NCI-H82 treated with DMSO at 0.1 percent for 48 hours (cell line): Measurements from ENCODE around the gene CYB5B.
A peak's percentile ranks its signal among the peaks of the same experiment; 100 is the strongest.

Source experiments
- DNase-seq: peaks from one replicate; lab custom pipeline; 2025; ENCODE audit not compliant: unreplicated experiment; lab: John Stamatoyannopoulos, UW

CYB5B gene

GRCh38 chr16:69483611-69484010 lies 59.2 kb downstream of the CYB5B start:
- peak; percentile 31 for DNase-seq

GRCh38 chr16:69485361-69485760 lies 60.9 kb downstream of the CYB5B start:
- no peak for DNase-seq

- no peak for DNase-seq
Observed at GRCh38 chr16:69485816-69486215, 61.4 kb downstream of the CYB5B start.

- DNase-seq: no peak
Observed at GRCh38 chr16:69486272-69486671, 61.9 kb downstream of the CYB5B start.

GRCh38 chr16:69486724-69487123 lies 62.3 kb downstream of the CYB5B start:
- DNase-seq: no peak

- DNase-seq: no peak
Observed at GRCh38 chr16:69490707-69491324, 66.4 kb downstream of the CYB5B start.

- DNase-seq: no peak
Observed at GRCh38 chr16:69494991-69495392, 70.6 kb downstream of the CYB5B start.

- no peak for DNase-seq
Observed at GRCh38 chr16:69495821-69496220, 71.4 kb downstream of the CYB5B start.

GRCh38 chr16:69496376-69496775 lies 72.0 kb downstream of the CYB5B start:
- no peak for DNase-seq

- no peak for DNase-seq
Observed at GRCh38 chr16:69496896-69497295, 72.5 kb downstream of the CYB5B start.

- DNase-seq: no peak
Observed at GRCh38 chr16:69497876-69498596, 73.6 kb downstream of the CYB5B start.

GRCh38 chr16:69498926-69499325 lies 74.5 kb downstream of the CYB5B start:
- no peak for DNase-seq

- no peak for DNase-seq
Observed at GRCh38 chr16:69499541-69500230, 75.3 kb downstream of the CYB5B start.

- DNase-seq: no peak
Observed at GRCh38 chr16:69500496-69500895, 76.1 kb downstream of the CYB5B start.

- DNase-seq: no peak
Observed at GRCh38 chr16:69501956-69502745, 77.7 kb downstream of the CYB5B start.

- no peak for DNase-seq
Observed at GRCh38 chr16:69503244-69503643, 78.8 kb downstream of the CYB5B start.

GRCh38 chr16:69508033-69508755 lies 83.8 kb downstream of the CYB5B start:
- DNase-seq: no peak

GRCh38 chr16:69509125-69509524 lies 84.7 kb downstream of the CYB5B start:
- DNase-seq: no peak

GRCh38 chr16:69511651-69512050 lies 87.2 kb downstream of the CYB5B start:
- no peak for DNase-seq

GRCh38 chr16:69513180-69513966 lies 89.0 kb downstream of the CYB5B start:
- no peak for DNase-seq
